ENCODE results near the gene BMF.
"Not testable (repeated sequence)": the region's sequence is repeated elsewhere in the genome, so short reads cannot be mapped to it uniquely, and the experiment has no call there.

The BMF gene

GRCh38 chr15:40121911-40122638, 13.4 kb upstream of the BMF start:
- no peak for TF ChIP-seq CTCF (conservative IDR thresholded peaks at IDR 0.05; ENCODE audit: low read depth, low read length)
- H3K4me3 ChIP-seq (ENCODE audit: low read length), result no peak overlapping the region
- DNase-seq (ENCODE audit: low read depth), result no peak

- no peak overlapping the region for H3K4me3 ChIP-seq (ENCODE audit: low read length)
- DNase-seq (ENCODE audit: low read depth), result no peak
Measured at GRCh38 chr15:40118473-40118872, 9.8 kb upstream of the BMF start.

GRCh38 chr15:40115670-40116093, 7.0 kb upstream of the BMF start:
- DNase-seq (ENCODE audit: low read depth), result no peak
- no peak for TF ChIP-seq CTCF (conservative IDR thresholded peaks at IDR 0.05; ENCODE audit: low read depth, low read length)
- H3K4me3 ChIP-seq (ENCODE audit: low read length), result no peak overlapping the region

More at GRCh38 chr15:40118473-40118872, 9.8 kb upstream of the BMF start:
- no peak for TF ChIP-seq CTCF (conservative IDR thresholded peaks at IDR 0.05; ENCODE audit: low read depth, low read length)

- not testable (repeated sequence) for H3K4me3 ChIP-seq (ENCODE audit: low read length); DNase-seq (ENCODE audit: low read depth)
Measured at GRCh38 chr15:40115106-40115505, 6.4 kb upstream of the BMF start.

GRCh38 chr15:40114218-40114617, 5.5 kb upstream of the BMF start:
- H3K4me3 ChIP-seq (ENCODE audit: low read length), result no peak overlapping the region
- no peak for TF ChIP-seq CTCF (conservative IDR thresholded peaks at IDR 0.05; ENCODE audit: low read depth, low read length)
- DNase-seq (ENCODE audit: low read depth), result no peak

- TF ChIP-seq CTCF (conservative IDR thresholded peaks at IDR 0.05; ENCODE audit: low read depth, low read length), result no peak
- no peak for DNase-seq (ENCODE audit: low read depth)
- H3K4me3 ChIP-seq (ENCODE audit: low read length), result no peak overlapping the region
Measured at GRCh38 chr15:40112789-40113188, 4.1 kb upstream of the BMF start.

- no peak for DNase-seq (ENCODE audit: low read depth)
- no peak for TF ChIP-seq CTCF (conservative IDR thresholded peaks at IDR 0.05; ENCODE audit: low read depth, low read length)
- H3K4me3 ChIP-seq (ENCODE audit: low read length), result no peak overlapping the region
Measured at GRCh38 chr15:40111888-40112287, 3.2 kb upstream of the BMF start.
